Measurements from ENCODE around the gene ZNF425. TPM values are rescaled to one million over a fixed set of nuclear protein-coding genes. Genes with fewer than 3 reads are reported as not detected.

The ZNF425 gene
- total and polyA plus RNA-seq, 4 donors: 0.25 to 0.98 (median 0.58) TPM

DNA sequence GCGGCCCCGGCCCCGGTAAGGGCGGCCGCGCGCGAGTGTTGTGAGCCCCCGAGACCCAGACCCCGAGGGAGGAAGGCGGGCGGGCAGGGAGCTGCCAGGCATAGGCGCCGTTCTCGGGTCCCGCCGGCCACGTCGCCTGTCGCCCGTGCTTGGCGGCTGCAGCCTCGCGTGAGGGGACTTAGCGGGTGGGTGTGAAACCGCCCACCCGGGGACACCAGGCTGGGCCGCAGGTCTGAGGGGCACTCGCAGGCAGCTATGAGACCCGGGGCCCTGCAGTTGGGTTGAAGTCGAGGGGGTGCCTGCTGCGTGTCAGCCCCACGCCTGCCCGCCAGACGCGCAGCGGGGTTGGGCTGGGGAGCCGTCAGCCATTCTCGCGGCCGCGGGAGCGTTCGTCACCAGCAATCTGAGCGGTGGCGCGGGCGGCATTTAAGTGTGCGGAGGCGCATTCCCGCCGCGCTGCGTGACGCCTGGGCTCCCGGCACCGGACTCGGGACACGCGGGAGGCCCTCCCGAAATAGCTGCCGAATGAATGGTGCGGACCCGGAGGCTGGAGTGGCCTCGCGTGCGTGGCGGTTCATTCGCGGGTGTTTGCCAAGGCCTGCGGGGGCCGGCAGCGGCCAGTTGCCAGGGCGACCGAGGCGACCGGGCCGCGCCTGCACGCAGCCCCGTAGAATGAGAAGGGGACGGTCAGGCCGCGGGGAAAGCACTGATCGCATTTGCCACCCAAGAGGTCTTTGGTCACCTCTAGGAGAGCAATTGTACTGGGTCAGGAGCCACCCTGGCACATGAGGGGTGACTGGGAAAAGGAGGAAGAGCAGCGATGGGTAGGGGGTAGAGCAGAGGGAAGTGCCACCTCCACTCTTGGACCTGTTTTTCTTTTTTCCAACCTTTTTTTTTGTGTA lies 21.9 kb upstream of the ZNF425 start:
- WGBS: under 1% methylated on average over 86 of the region's 86 CpGs
- peaks cover 0 to 14% (median 8%) of the 10 kb centered on the region in 4 donors for H3K4me1 ChIP-seq (ENCODE audit: control insufficient read depth in 4 of 4, insufficient read depth in 4 of 4, low read length in 3 of 4)

GRCh38 chr7:149147072-149147751 lies 21.1 kb upstream of the ZNF425 start, which contains the start of gene ZNF398:
Gene ZNF398 (plus strand): TSS chr7:149147453. CDS start chr7:149147743, 290 bp downstream.
- TF ChIP-seq EGR1 (IDR thresholded peaks at IDR 0.05; ENCODE audit: low read depth in 2 of 2) (no peak), HNF4G (IDR thresholded peaks at IDR 0.05) (no peak), YY1 (IDR thresholded peaks at IDR 0.05) (no peak), RAD21 (IDR thresholded peaks at IDR 0.05) (no peak)
- TF ChIP-seq, protein P1, sequence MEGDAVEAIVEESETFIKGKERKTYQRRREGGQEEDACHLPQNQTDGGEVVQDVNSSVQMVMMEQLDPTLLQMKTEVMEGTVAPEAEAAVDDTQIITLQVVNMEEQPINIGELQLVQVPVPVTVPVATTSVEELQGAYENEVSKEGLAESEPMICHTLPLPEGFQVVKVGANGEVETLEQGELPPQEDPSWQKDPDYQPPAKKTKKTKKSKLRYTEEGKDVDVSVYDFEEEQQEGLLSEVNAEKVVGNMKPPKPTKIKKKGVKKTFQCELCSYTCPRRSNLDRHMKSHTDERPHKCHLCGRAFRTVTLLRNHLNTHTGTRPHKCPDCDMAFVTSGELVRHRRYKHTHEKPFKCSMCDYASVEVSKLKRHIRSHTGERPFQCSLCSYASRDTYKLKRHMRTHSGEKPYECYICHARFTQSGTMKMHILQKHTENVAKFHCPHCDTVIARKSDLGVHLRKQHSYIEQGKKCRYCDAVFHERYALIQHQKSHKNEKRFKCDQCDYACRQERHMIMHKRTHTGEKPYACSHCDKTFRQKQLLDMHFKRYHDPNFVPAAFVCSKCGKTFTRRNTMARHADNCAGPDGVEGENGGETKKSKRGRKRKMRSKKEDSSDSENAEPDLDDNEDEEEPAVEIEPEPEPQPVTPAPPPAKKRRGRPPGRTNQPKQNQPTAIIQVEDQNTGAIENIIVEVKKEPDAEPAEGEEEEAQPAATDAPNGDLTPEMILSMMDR (IDR thresholded peaks at IDR 0.05; ENCODE audit: low read depth, low read length, missing input control): peak; percentile 82
- H3K27me3 ChIP-seq (ENCODE audit: control insufficient read depth in 4 of 4, insufficient read depth in 4 of 4, low read length in 3 of 4): no peaks in the 10 kb centered on the region
- DNase-seq (ENCODE audit: low spot score): peak; percentile 90
- H3K36me3 ChIP-seq (ENCODE audit: control insufficient read depth in 4 of 4, insufficient read depth in 3 of 4, low read depth in 1 of 4, low read length in 3 of 4): no peaks in the 10 kb centered on the region
- H3K27ac ChIP-seq (ENCODE audit: low read depth in 1 of 2, low read length in 2 of 2): peak within 1 kb of the TSS; percentile 92 to 94
- peaks cover 0 to 14% (median 8%) of the 10 kb centered on the region in 4 donors for H3K4me1 ChIP-seq (ENCODE audit: control insufficient read depth in 4 of 4, insufficient read depth in 4 of 4, low read length in 3 of 4)
- peak within 1 kb of the TSS; percentile 88 to 97 (median 95) for H3K4me3 ChIP-seq (ENCODE audit: low read depth in 1 of 3, low read length in 3 of 3)
- peak within 1 kb of the TSS; percentile 86 to 96 for H3K9ac ChIP-seq (ENCODE audit: low read depth in 1 of 2, low read length in 2 of 2)
- under 1% methylated on average over 79 of the region's 79 CpGs for whole genome bisulfite sequencing
- H3K9me3 ChIP-seq (ENCODE audit: control insufficient read depth in 4 of 4, low read length in 3 of 4): no peaks in the 10 kb centered on the region

More for the DNA sequence above, 21.9 kb upstream of the ZNF425 start:
- Histone ChIP-seq H3K9ac (ENCODE audit: low read depth in 1 of 2, low read length in 2 of 2) (peak overlapping the region in 1 of 2 donors; percentile 84), H3K27ac (ENCODE audit: low read depth in 1 of 2, low read length in 2 of 2) (peak overlapping the region; percentile 92 to 94), H3K9me3 (ENCODE audit: control insufficient read depth in 4 of 4, low read length in 3 of 4) (no peaks in the 10 kb centered on the region), H3K36me3 (ENCODE audit: control insufficient read depth in 4 of 4, insufficient read depth in 3 of 4, low read depth in 1 of 4, low read length in 3 of 4) (no peaks in the 10 kb centered on the region), H3K4me3 (ENCODE audit: low read depth in 1 of 3, low read length in 3 of 3) (peak overlapping the region; percentile 67 to 95 (median 70)), H3K27me3 (ENCODE audit: control insufficient read depth in 4 of 4, insufficient read depth in 4 of 4, low read length in 3 of 4) (no peaks in the 10 kb centered on the region)
- TF ChIP-seq YY1 (IDR thresholded peaks at IDR 0.05): peak; percentile 72
- TF ChIP-seq, protein P2, sequence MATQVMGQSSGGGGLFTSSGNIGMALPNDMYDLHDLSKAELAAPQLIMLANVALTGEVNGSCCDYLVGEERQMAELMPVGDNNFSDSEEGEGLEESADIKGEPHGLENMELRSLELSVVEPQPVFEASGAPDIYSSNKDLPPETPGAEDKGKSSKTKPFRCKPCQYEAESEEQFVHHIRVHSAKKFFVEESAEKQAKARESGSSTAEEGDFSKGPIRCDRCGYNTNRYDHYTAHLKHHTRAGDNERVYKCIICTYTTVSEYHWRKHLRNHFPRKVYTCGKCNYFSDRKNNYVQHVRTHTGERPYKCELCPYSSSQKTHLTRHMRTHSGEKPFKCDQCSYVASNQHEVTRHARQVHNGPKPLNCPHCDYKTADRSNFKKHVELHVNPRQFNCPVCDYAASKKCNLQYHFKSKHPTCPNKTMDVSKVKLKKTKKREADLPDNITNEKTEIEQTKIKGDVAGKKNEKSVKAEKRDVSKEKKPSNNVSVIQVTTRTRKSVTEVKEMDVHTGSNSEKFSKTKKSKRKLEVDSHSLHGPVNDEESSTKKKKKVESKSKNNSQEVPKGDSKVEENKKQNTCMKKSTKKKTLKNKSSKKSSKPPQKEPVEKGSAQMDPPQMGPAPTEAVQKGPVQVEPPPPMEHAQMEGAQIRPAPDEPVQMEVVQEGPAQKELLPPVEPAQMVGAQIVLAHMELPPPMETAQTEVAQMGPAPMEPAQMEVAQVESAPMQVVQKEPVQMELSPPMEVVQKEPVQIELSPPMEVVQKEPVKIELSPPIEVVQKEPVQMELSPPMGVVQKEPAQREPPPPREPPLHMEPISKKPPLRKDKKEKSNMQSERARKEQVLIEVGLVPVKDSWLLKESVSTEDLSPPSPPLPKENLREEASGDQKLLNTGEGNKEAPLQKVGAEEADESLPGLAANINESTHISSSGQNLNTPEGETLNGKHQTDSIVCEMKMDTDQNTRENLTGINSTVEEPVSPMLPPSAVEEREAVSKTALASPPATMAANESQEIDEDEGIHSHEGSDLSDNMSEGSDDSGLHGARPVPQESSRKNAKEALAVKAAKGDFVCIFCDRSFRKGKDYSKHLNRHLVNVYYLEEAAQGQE (IDR thresholded peaks at IDR 0.05): no peak
- DNase-seq (ENCODE audit: low spot score): peak; percentile 66
